Transverse colon (tissue), 4 donors: ENCODE measurements around the gene SOCS3.

ENCODE experiments used
- CTCF ChIP-seq, 5 experiments: fragments of 200-600 bp in 3 of 5; fragments of 450-650 bp in 2 of 5; sonication (generic) in 3 of 5; IDR thresholded peaks; 1 replicate in 2 of 5; 2 replicates in 3 of 5; pipeline ENCODE4 v1.5.1; 2016 to 2017; ENCODE audit warnings: antibody characterized with exemption in 5 of 5, inconsistent platforms in 3 of 5, mild to moderate bottlenecking in 2 of 5, moderate library complexity in 1 of 5
- EP300 ChIP-seq: sonication (generic); formaldehyde crosslinking; IDR thresholded peaks from one replicate; pipeline ENCODE4 v1.6.1; 2017; ENCODE audit warnings: antibody characterized with exemption, low read depth
- POLR2A ChIP-seq: fragments of 450-650 bp; IDR thresholded peaks from one replicate; pipeline ENCODE4 v1.6.1; 2016; ENCODE audit warnings: antibody characterized with exemption, mild to moderate bottlenecking, moderate library complexity
- POLR2AphosphoS5 ChIP-seq, 3 donors: sonication (generic); formaldehyde crosslinking; IDR thresholded peaks; one replicate each; pipeline ENCODE4 v1.6.1; 2016; ENCODE audit warnings: antibody characterized with exemption in 3 of 3

DNA sequence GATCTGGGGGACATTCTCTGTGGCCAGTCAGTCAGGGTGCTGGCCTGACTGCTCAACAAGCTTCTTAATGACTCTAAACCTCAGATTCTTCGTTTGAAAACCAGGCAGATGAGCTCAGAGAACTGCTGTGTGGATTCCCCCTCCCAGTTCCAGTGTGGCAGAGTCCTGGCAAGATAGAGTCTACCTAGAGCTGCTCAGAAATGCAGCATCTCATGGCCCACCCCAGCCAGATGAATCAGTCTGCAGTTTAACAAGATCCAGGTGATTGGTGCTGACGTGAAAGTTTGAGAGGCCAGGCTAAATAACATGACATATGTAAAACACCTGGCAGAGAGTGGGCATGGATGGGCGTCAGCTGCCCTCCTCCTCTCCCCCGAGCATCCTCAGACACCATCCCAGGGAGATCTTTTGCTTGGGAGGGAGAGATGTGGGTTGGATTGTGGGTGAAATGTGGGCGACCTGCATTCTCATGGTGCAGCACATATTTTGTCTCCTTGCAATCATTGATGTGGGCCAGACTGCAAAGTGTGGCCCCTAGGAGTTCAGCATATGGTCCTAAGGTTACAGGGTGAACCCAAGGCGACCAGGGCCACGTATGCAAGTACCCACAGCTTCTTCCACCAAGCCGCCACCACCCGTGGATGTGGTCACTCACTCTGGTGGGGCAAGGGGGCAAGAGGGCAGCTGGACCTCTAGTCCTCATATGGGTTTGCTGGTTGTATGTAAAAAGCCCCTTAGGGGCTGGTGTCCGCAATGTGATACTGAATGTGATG is 19.5 kb downstream of the SOCS3 start:
- TF ChIP-seq CTCF (IDR thresholded peaks at IDR 0.05) = no peak
- no peak for TF ChIP-seq POLR2AphosphoS5 (IDR thresholded peaks at IDR 0.05)
- no peak for TF ChIP-seq POLR2A
- no peak for TF ChIP-seq EP300
